Keratinocyte (primary cell): Measurements from ENCODE around the gene MTHFD1L. TPM values are rescaled to one million over a fixed set of nuclear protein-coding genes. Genes with fewer than 3 reads are reported as not detected.

ENCODE experiments used
- DNase-seq: peaks from one replicate; pipeline ENCODE4 v3.0.0-alpha.2; 2011; ENCODE audit warnings: low read depth, missing footprints, low spot score
- FAIRE-seq: peaks from 2 replicates; lab custom pipeline; 2011; peaks lifted over from hg19 to GRCh38; lab: Jason Lieb, UNC
- H2AFZ ChIP-seq: 2 replicates; pipeline ENCODE4 v1.6.0; 2012; ENCODE audit warnings: low read length, control low read depth, inconsistent platforms; ENCODE audit not compliant: control insufficient read depth
- H3K27ac ChIP-seq: 2 replicates; pipeline ENCODE4 v1.5.1; 2011; ENCODE audit warnings: low read length; ENCODE audit not compliant: control insufficient read depth, insufficient read depth
- H3K27me3 ChIP-seq: 3 replicates; pipeline ENCODE4 v1.6.0; 2011; ENCODE audit warnings: low read length; ENCODE audit not compliant: control insufficient read depth, insufficient read depth; ENCODE audit errors: extremely low read depth
- H3K36me3 ChIP-seq, 2 experiments: 2 replicates in 1 of 2; 3 replicates in 1 of 2; pipeline ENCODE4 v1.5.1; 2011; ENCODE audit warnings: low read length in 2 of 2, mild to moderate bottlenecking in 1 of 2; ENCODE audit not compliant: control insufficient read depth in 2 of 2, insufficient read depth in 2 of 2; ENCODE audit errors: extremely low read depth in 1 of 2
- H3K4me1 ChIP-seq: 3 replicates; pipeline ENCODE4 v1.5.1; 2011; ENCODE audit warnings: low read length; ENCODE audit not compliant: control insufficient read depth, insufficient read depth; ENCODE audit errors: extremely low read depth
- H3K4me2 ChIP-seq: 3 replicates; pipeline ENCODE4 v1.6.0; 2011; ENCODE audit warnings: low read depth, low read length; ENCODE audit not compliant: control insufficient read depth, insufficient read depth; ENCODE audit errors: extremely low read depth
- H3K4me3 ChIP-seq, 3 experiments: fragments of 200-600 bp in 1 of 3; sonication (generic) in 1 of 3; 2 replicates in 2 of 3; 3 replicates in 1 of 3; pipeline ENCODE4 v1.5.1; 2011 to 2016; ENCODE audit warnings: low read length in 3 of 3, mild to moderate bottlenecking in 3 of 3, control low read depth in 2 of 3, inconsistent platforms in 1 of 3, low read depth in 1 of 3, mixed read lengths in 1 of 3, mixed run types in 1 of 3, moderate library complexity in 1 of 3; ENCODE audit not compliant: control insufficient read depth in 2 of 3, insufficient read depth in 2 of 3; ENCODE audit errors: extremely low read depth in 1 of 3
- H3K79me2 ChIP-seq: 2 replicates; pipeline ENCODE4 v1.6.0; 2012; ENCODE audit warnings: low read length; ENCODE audit not compliant: control insufficient read depth, insufficient read depth
- H3K9ac ChIP-seq: 3 replicates; pipeline ENCODE4 v1.6.0; 2011; ENCODE audit warnings: low read length; ENCODE audit not compliant: control insufficient read depth, insufficient read depth; ENCODE audit errors: extremely low read depth
- H3K9me1 ChIP-seq: 3 replicates; pipeline ENCODE4 v1.6.0; 2011; ENCODE audit warnings: low read length; ENCODE audit not compliant: control insufficient read depth, insufficient read depth; ENCODE audit errors: extremely low read depth
- H3K9me3 ChIP-seq: 2 replicates; pipeline ENCODE4 v1.5.1; 2012; ENCODE audit warnings: low read depth, low read length; ENCODE audit not compliant: control insufficient read depth
- H4K20me1 ChIP-seq: 3 replicates; pipeline ENCODE4 v1.6.0; 2011; ENCODE audit warnings: low read length; ENCODE audit not compliant: control insufficient read depth, insufficient read depth; ENCODE audit errors: extremely low read depth
- CTCF ChIP-seq, 3 experiments: IDR thresholded peaks in 1 of 3; conservative IDR thresholded peaks in 1 of 3; optimal IDR thresholded peaks in 1 of 3; 2 replicates in 2 of 3; 3 replicates in 1 of 3; pipeline versions ENCODE3 to v1.5.1; 2011; ENCODE audit warnings: low read length in 3 of 3, mild to moderate bottlenecking in 3 of 3, moderate library complexity in 2 of 3, control low read depth in 1 of 3, inconsistent platforms in 1 of 3; ENCODE audit not compliant: insufficient read depth in 2 of 3; ENCODE audit errors: extremely low read depth in 1 of 3
- EZH2 ChIP-seq: IDR thresholded peaks from one replicate; pipeline ENCODE4 v1.6.1; 2012; ENCODE audit warnings: inconsistent platforms, mild to moderate bottlenecking, low read length, moderate library complexity
- dilution Hi-C: fragments of 300-500 bp; cut with MboI; formaldehyde crosslinking; loops from one replicate; pipeline ENCODE4 v1.7.0; 2020; ENCODE audit warnings: low sequenced_read_pairs; ENCODE audit not compliant: extremely low pct_ligation_motif_present
- polyA plus RNA-seq, 5 experiments: library from polyadenylated mRNA; depleted of rRNA in 3 of 5; stranded (reverse) in 3 of 5; stranded (forward) in 1 of 5; unstranded in 1 of 5; fragments of >200 nt; gene quantifications; 1 replicate in 1 of 5; 2 replicates in 3 of 5; 3 replicates in 1 of 5; pipeline versions ENCODE4 v1.2.1 to v1.2.3, GENCODE V29; 2011 to 2012; ENCODE audit warnings: missing spikeins in 2 of 5, low read depth in 1 of 5, low replicate concordance in 1 of 5

The MTHFD1L gene
- polyA plus RNA-seq, 1 donor (not counting 4 experiments of a cell fraction or from before 2014, with no cell fraction given), result 38.0 TPM

- H3K79me2 ChIP-seq, result no peaks in the 10 kb centered on the region
- H2AFZ ChIP-seq, result no peak overlapping the region
- TF ChIP-seq CTCF (optimal IDR thresholded peaks at IDR 0.05 in 1 of 3, IDR thresholded peaks at IDR 0.05 in 1 of 3, conservative IDR thresholded peaks at IDR 0.05 in 1 of 3; ENCODE audit: extremely low read depth in 1 of 3, insufficient read depth in 2 of 3, low read length in 3 of 3) (no peak), EZH2 (no peak)
- no peak overlapping the region for H3K9ac ChIP-seq
- H3K4me2 ChIP-seq, result no peak overlapping the region
- no peaks in the 10 kb centered on the region for H3K4me1 ChIP-seq
- no peaks in the 10 kb centered on the region for H3K9me1 ChIP-seq
- H3K27ac ChIP-seq, result no peak overlapping the region
- no peak for FAIRE-seq
- no peaks in the 10 kb centered on the region for H4K20me1 ChIP-seq
- H3K4me3 ChIP-seq, result no peak overlapping the region
- no peaks in the 10 kb centered on the region for H3K27me3 ChIP-seq
- dilution Hi-C loops, result no loop called here
- H3K9me3 ChIP-seq, result no peaks in the 10 kb centered on the region
- H3K36me3 ChIP-seq, result peaks cover 0 to 3% of the 10 kb centered on the region in 2 experiments
- no peak for DNase-seq
Measured at GRCh38 chr6:150914372-150914771, 48.9 kb downstream of the MTHFD1L start.

GRCh38 chr6:150915131-150915879, 49.8 kb downstream of the MTHFD1L start:
- Histone ChIP-seq H3K79me2 (no peaks in the 10 kb centered on the region), H3K9me3 (no peaks in the 10 kb centered on the region), H3K9ac (no peak overlapping the region), H3K4me2 (no peak overlapping the region), H3K36me3 (peaks cover 0 to 5% of the 10 kb centered on the region in 2 experiments), H2AFZ (no peak overlapping the region), H3K4me1 (no peaks in the 10 kb centered on the region), H3K27ac (no peak overlapping the region), H3K27me3 (no peaks in the 10 kb centered on the region), H3K4me3 (no peak overlapping the region), H3K9me1 (no peaks in the 10 kb centered on the region), H4K20me1 (no peaks in the 10 kb centered on the region)
- dilution Hi-C loops, result no loop called here
- FAIRE-seq, result no peak
- DNase-seq, result no peak
- TF ChIP-seq CTCF (optimal IDR thresholded peaks at IDR 0.05 in 1 of 3, IDR thresholded peaks at IDR 0.05 in 1 of 3, conservative IDR thresholded peaks at IDR 0.05 in 1 of 3; ENCODE audit: extremely low read depth in 1 of 3, insufficient read depth in 2 of 3, low read length in 3 of 3) (no peak), EZH2 (no peak)
